Lower lobe of right lung (tissue), 2 donors: ENCODE measurements around the gene DLG5. TPM values are rescaled to one million over a fixed set of nuclear protein-coding genes. Genes with fewer than 3 reads are reported as not detected.

Source experiments
- ATAC-seq, 2 donors: fragments of 200-7000 bp; cut with Tn5 transposase; one replicate each; pipeline ENCODE4 v1.9.1; 2020 to 2022; ENCODE audit warnings: mild to moderate bottlenecking in 2 of 2, moderate library complexity in 2 of 2
- DNase-seq: peaks from one replicate; pipeline ENCODE4 v3.0.0-alpha.2; 2020
- H3K27ac ChIP-seq: fragments of 200-600 bp; one replicate; pipeline ENCODE4 v1.8.0; 2022
- H3K27me3 ChIP-seq: fragments of 200-600 bp; one replicate; pipeline ENCODE4 v1.8.0; 2022; ENCODE audit warnings: low read depth
- H3K36me3 ChIP-seq: fragments of 200-600 bp; one replicate; pipeline ENCODE4 v1.8.0; 2022; ENCODE audit warnings: mild to moderate bottlenecking
- H3K4me1 ChIP-seq: fragments of 200-600 bp; one replicate; pipeline ENCODE4 v1.8.0; 2022
- H3K4me3 ChIP-seq: fragments of 200-600 bp; one replicate; pipeline ENCODE4 v1.8.0; 2022; ENCODE audit warnings: mild to moderate bottlenecking
- H3K9me3 ChIP-seq: fragments of 200-600 bp; one replicate; pipeline ENCODE4 v1.8.0; 2022
- intact Hi-C: fragments of 100-400 bp; cut with DNase I; formaldehyde crosslinking; loops from one replicate; pipeline ENCODE4 v1.11.0; 2022
- total RNA-seq: library from RNA; stranded (reverse); fragmentation: NEBNext Ultra II Directional; extraction: Animal tissue kit (Norgen Biotek cat#: 25700); gene quantifications from one replicate; pipeline ENCODE4 v1.2.1, GENCODE V29; 2021
- TF ChIP-seq, protein P1 (sequence below): fragments of 200-600 bp; IDR thresholded peaks from one replicate; pipeline ENCODE4 v1.8.0; 2022; ENCODE audit warnings: antibody characterized with exemption, mild to moderate bottlenecking
- donor health status: DM: no; HTN: yes; CAD: no; lungs with severe emphysema.

DLG5 gene
- total RNA-seq, 1 donor from 2014 or later, result 18.7 TPM

DNA sequence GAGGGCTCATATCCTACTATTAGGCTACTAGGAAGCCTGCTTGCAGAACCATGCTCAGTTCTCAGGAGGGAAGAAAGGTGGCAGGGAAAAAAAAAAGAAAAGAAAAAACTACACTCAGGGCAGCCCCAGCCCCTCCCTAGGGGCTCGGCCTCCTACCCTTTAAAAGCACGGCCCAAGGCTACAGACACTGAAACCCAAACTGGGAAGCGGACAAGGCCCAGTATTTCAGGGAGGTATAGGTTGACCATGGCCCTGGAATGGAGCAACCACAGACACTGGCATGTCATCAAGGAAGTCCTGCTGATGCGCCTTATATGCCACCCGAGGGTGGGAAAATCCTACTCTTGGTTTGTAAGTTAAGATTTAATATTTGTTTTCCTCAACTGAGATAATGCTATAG lies 50.8 kb downstream of the DLG5 start:
- intact Hi-C loops, result no loop called here

DNA sequence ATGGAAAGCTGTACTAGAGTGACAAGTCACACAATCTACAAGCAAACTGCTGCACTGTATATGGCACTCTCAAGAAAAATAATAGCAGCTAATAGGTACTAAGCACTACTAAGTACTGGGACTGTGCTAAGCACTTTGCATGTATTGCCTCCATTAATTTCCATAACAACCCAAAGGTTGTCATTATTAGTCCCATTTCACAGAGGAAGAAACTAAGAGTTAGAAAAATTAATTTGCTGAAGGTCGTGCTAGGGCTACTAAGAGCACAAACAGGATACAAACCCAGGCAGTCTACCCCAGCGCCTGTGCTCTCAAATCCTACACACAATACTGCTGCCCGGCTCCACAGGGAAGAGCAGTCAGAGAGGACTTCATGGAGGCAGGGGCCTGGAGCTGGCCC lies 51.7 kb downstream of the DLG5 start:
- no peak overlapping the region for H3K27ac ChIP-seq
- DNase-seq (no peak), ATAC-seq (no peak)
- TF ChIP-seq, protein P1, sequence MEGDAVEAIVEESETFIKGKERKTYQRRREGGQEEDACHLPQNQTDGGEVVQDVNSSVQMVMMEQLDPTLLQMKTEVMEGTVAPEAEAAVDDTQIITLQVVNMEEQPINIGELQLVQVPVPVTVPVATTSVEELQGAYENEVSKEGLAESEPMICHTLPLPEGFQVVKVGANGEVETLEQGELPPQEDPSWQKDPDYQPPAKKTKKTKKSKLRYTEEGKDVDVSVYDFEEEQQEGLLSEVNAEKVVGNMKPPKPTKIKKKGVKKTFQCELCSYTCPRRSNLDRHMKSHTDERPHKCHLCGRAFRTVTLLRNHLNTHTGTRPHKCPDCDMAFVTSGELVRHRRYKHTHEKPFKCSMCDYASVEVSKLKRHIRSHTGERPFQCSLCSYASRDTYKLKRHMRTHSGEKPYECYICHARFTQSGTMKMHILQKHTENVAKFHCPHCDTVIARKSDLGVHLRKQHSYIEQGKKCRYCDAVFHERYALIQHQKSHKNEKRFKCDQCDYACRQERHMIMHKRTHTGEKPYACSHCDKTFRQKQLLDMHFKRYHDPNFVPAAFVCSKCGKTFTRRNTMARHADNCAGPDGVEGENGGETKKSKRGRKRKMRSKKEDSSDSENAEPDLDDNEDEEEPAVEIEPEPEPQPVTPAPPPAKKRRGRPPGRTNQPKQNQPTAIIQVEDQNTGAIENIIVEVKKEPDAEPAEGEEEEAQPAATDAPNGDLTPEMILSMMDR, result no peak
- H3K4me1 ChIP-seq, result peaks cover 31% of the 10 kb centered on the region
- no peaks in the 10 kb centered on the region for H3K36me3 ChIP-seq
- intact Hi-C loops, result no loop called here
- H3K27me3 ChIP-seq, result no peaks in the 10 kb centered on the region
- H3K9me3 ChIP-seq, result no peaks in the 10 kb centered on the region
- no peak overlapping the region for H3K4me3 ChIP-seq

More for the DNA sequence above, 50.8 kb downstream of the DLG5 start:
- Histone ChIP-seq H3K9me3 (no peaks in the 10 kb centered on the region), H3K27ac (no peak overlapping the region), H3K27me3 (no peaks in the 10 kb centered on the region), H3K36me3 (no peaks in the 10 kb centered on the region), H3K4me1 (peaks cover 31% of the 10 kb centered on the region), H3K4me3 (no peak overlapping the region)
- no peak for ATAC-seq
- DNase-seq, result no peak
- TF ChIP-seq, protein P1, result no peak

DNA sequence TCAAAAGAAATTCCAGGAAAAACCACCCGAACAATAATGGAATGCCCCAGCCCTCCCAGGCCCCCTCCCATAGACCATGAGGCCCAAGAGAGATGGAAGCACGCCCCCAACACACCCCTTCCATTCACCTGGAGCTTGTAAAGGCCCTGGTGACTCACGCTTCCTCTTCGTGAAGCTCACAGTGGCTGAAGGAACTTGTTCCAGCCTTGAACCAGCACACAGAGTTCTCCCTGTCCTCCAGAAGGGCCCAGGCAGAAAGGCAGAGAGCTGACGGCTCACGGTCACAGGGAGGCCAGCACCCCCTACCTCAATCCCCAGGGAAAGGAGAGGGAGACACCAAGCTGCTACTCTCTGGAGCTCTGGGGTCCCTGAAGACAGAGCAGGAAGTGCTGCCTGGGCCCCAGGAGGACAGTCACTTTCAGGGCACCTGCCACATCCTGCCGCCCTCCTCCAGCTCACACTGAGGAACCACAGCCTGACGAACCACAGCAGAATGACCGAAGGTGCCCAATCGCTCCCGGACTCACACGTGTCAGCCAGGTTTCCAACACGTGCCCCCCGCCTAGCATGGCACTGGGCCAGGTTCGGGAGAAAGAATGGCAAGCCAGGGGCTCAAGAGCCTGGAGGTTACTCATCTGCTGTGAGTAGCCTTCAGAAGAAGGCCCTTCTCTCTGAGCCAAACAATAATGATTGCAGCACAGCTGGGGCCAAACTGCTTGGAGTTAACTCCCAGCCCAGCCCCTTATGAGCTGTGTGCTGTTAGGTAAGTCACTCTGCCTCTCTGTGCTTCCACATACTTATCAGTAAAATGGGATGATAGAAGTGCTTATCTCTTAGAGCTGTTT lies 52.8 kb downstream of the DLG5 start:
- TF ChIP-seq, protein P1, result no peak
- Histone ChIP-seq H3K36me3 (no peaks in the 10 kb centered on the region), H3K27me3 (no peaks in the 10 kb centered on the region), H3K4me1 (peaks cover 31% of the 10 kb centered on the region), H3K4me3 (no peak overlapping the region), H3K9me3 (no peaks in the 10 kb centered on the region), H3K27ac (peak overlapping the region; percentile 13)
- ATAC-seq (peak; percentile 46 to 73), DNase-seq (no peak)
- intact Hi-C loops, result no loop called here

DNA sequence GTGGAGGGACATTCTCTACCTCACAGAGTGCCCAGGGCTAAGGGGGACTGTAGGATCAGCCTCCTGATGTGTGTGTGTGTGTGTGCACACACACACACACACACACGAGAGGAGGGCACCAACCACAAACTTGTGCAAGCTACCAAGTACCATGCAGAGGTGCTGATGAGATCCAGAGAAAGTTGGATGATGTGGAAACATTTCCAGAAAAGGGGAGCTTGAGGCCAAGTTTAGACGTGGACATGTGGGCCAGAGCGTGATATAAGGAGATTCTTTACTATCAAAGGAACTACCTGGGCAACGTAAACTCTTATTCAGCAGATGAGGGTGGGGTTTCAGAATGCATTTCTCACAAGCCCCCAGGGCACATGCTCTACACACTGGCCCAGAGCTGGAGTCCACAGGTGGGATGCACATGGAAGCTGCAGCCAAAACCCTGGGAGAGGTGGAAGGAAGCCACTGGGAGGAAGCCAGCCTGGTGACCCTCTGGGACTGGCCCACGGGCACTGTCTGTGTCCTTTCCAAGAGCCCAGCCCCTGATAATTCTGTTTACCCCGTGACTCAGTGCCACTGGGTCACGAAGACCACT lies 53.5 kb downstream of the DLG5 start:
- Histone ChIP-seq H3K4me1 (peaks cover 24% of the 10 kb centered on the region), H3K27ac (no peak overlapping the region), H3K4me3 (no peak overlapping the region), H3K9me3 (no peaks in the 10 kb centered on the region), H3K36me3 (no peaks in the 10 kb centered on the region), H3K27me3 (no peaks in the 10 kb centered on the region)
- intact Hi-C loops, result no loop called here
- TF ChIP-seq, protein P1, result no peak
- no peak for DNase-seq
- no peak for ATAC-seq

DNA sequence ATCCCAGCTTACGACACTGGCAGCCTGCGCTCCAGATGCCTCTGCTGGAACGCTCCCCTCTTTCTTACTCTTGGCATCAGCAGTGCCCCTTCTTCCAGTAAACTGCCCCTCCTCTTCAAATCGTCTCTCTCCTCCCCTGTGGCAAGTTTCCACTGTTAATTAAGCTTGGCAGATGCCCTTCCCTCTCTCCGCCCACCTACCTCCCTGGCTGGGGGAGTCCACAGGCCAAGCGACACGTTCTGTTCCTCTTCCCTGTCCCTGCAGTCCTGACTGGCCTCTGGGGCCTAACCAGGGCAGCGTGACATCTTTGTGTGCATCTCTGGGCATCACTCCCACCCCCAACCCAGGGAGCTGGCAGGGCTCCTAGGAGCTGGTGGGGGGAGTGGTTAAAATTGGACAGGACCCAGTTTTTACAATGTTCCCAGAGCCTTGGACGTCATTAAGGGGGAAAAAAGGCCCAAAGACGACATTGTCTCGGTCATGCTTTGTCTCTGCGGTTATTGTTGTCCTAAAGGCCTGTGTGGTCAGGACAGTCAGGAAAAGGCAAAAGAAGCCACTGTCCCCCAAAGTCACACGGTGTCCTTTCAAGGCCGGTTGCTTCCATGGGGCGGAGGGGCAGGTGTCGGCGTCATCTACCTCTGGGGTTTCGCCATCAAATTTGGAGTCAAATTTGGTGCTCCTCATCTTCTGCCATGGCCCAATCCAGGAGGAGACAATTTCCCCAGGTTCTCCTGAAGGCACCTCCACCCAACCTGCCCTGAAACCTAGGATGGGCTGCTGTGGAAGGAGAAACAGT lies 54.2 kb downstream of the DLG5 start:
- no peaks in the 10 kb centered on the region for H3K27me3 ChIP-seq
- H3K4me1 ChIP-seq, result peaks cover 17% of the 10 kb centered on the region
- intact Hi-C loops, result no loop called here
- no peak overlapping the region for H3K4me3 ChIP-seq
- ATAC-seq, result no peak
- no peaks in the 10 kb centered on the region for H3K9me3 ChIP-seq
- H3K36me3 ChIP-seq, result no peaks in the 10 kb centered on the region
- DNase-seq, result no peak
- TF ChIP-seq, protein P1, result no peak
- no peak overlapping the region for H3K27ac ChIP-seq
